H1 (cell line): ENCODE data around the gene H6PD. TPM values are rescaled to one million over a fixed set of nuclear protein-coding genes. Genes with fewer than 3 reads are reported as not detected.

ENCODE experiments used
- CTCF ChIA-PET: fragments of 300-600 bp; sonication (Branson Sonifier 250); formaldehyde crosslinking; loops from one replicate; lab custom pipeline; 2021; ENCODE audit not compliant: partially characterized antibody; lab: Charles Lee
- POLR2A ChIA-PET: fragments of 300-600 bp; sonication (Branson Sonifier 250); formaldehyde crosslinking; loops from one replicate; lab custom pipeline; 2021; ENCODE audit warnings: inconsistent platforms; ENCODE audit not compliant: partially characterized antibody; lab: Charles Lee
- DNase-seq, 2 experiments: peaks; one replicate each; pipeline versions ENCODE4 v3.0.0 to v3.0.0-alpha.2; 2010 to 2022; ENCODE audit warnings: low spot score in 2 of 2, low read depth in 1 of 2, mixed read lengths in 1 of 2
- FAIRE-seq: peaks from 2 replicates; lab custom pipeline; 2011; peaks lifted over from hg19 to GRCh38; lab: Jason Lieb, UNC
- H2AFZ ChIP-seq: 2 replicates; pipeline ENCODE4 v1.8.1; 2012; ENCODE audit warnings: low read length, inconsistent platforms
- H2AK5ac ChIP-seq: 2 replicates; pipeline ENCODE4 v1.6.1; 2013; ENCODE audit warnings: low read depth, low read length
- H2BK120ac ChIP-seq: replicated peaks from 2 replicates; pipeline ENCODE3; 2013; ENCODE audit warnings: low read depth, low read length, inconsistent platforms
- H2BK12ac ChIP-seq: 2 replicates; pipeline ENCODE4 v1.6.1; 2013; ENCODE audit warnings: low read depth, low read length
- H2BK15ac ChIP-seq: 2 replicates; pipeline ENCODE4 v1.6.1; 2013; ENCODE audit warnings: low read length
- H2BK20ac ChIP-seq: 2 replicates; pipeline ENCODE4 v1.6.1; 2013; ENCODE audit warnings: low read length
- H2BK5ac ChIP-seq: 2 replicates; pipeline ENCODE4 v1.6.1; 2013; ENCODE audit warnings: low read depth, low read length
- H3K14ac ChIP-seq: 2 replicates; pipeline ENCODE4 v1.6.1; 2013; ENCODE audit warnings: inconsistent platforms; ENCODE audit not compliant: insufficient read length
- H3K18ac ChIP-seq: 2 replicates; pipeline ENCODE4 v1.6.1; 2013; ENCODE audit warnings: low read length; ENCODE audit errors: extremely low read depth
- H3K23ac ChIP-seq: 2 replicates; pipeline ENCODE4 v1.6.1; 2013; ENCODE audit warnings: inconsistent platforms; ENCODE audit not compliant: insufficient read length
- H3K23me2 ChIP-seq: 2 replicates; pipeline ENCODE4 v1.6.1; 2013; ENCODE audit warnings: low read depth, low read length
- H3K27ac ChIP-seq: 2 replicates; pipeline ENCODE4 v1.6.1; 2011; ENCODE audit warnings: low read depth, low read length, inconsistent platforms
- H3K27me3 ChIP-seq, 4 experiments: replicated peaks in 1 of 4; 1 replicate in 1 of 4; 2 replicates in 3 of 4; pipeline versions ENCODE4 v1.6.1 to v1.8.1; 2011 to 2013; ENCODE audit warnings: low read length in 3 of 4, mild to moderate bottlenecking in 3 of 4, inconsistent platforms in 2 of 4, mixed read lengths in 2 of 4, moderate library complexity in 1 of 4; ENCODE audit not compliant: control insufficient read depth in 3 of 4, insufficient read depth in 3 of 4; ENCODE audit errors: extremely low read depth in 1 of 4
- H3K36me3 ChIP-seq, 4 experiments: 2 replicates each; pipeline versions ENCODE4 v1.6.1 to v1.8.1; 2011 to 2013; ENCODE audit warnings: mild to moderate bottlenecking in 4 of 4, low read length in 3 of 4, moderate library complexity in 2 of 4, control low read depth in 1 of 4, inconsistent platforms in 1 of 4; ENCODE audit not compliant: insufficient read depth in 4 of 4, control insufficient read depth in 2 of 4
- H3K4ac ChIP-seq: replicated peaks from 2 replicates; pipeline ENCODE3; 2013; ENCODE audit warnings: low read length, low read depth, mixed read lengths, inconsistent platforms; ENCODE audit not compliant: insufficient read length
- H3K4me1 ChIP-seq, 4 experiments: replicated peaks in 1 of 4; 1 replicate in 1 of 4; 2 replicates in 3 of 4; pipeline versions ENCODE4 v1.6.1 to v1.8.1; 2011 to 2013; ENCODE audit warnings: low read length in 3 of 4, inconsistent platforms in 2 of 4, mixed read lengths in 1 of 4; ENCODE audit not compliant: insufficient read depth in 4 of 4, control insufficient read depth in 3 of 4
- H3K4me2 ChIP-seq, 2 experiments: 2 replicates each; pipeline versions ENCODE4 v1.6.1 to v1.8.1; 2011 to 2013; ENCODE audit warnings: low read depth in 2 of 2, low read length in 2 of 2, control low read depth in 1 of 2, inconsistent platforms in 1 of 2, mild to moderate bottlenecking in 1 of 2; ENCODE audit not compliant: insufficient read depth in 1 of 2
- H3K4me3 ChIP-seq, 4 experiments: fragments of 200-600, 300-600 bp in 1 of 4; sonication (generic), shearing (Covaris generic), sonication (Bioruptor Twin) in 1 of 4; 2 replicates each; pipeline versions ENCODE4 v1.5.1 to v1.8.1; 2011 to 2016; ENCODE audit warnings: low read length in 4 of 4, low read depth in 3 of 4, control low read depth in 2 of 4, inconsistent platforms in 2 of 4, mild to moderate bottlenecking in 2 of 4, mixed read lengths in 1 of 4, moderate library complexity in 1 of 4; ENCODE audit not compliant: insufficient read depth in 2 of 4; ENCODE audit errors: extremely low read depth in 1 of 4
- H3K56ac ChIP-seq: replicated peaks from 2 replicates; pipeline ENCODE3; 2013; ENCODE audit warnings: low read depth, mild to moderate bottlenecking, mixed read lengths, low read length, inconsistent platforms; ENCODE audit not compliant: insufficient read length
- H3K79me1 ChIP-seq: 2 replicates; pipeline ENCODE4 v1.6.1; 2013; ENCODE audit warnings: low read depth, low read length, control low read depth
- H3K79me2 ChIP-seq, 2 experiments: 2 replicates each; pipeline versions ENCODE4 v1.6.1 to v1.8.1; 2012 to 2013; ENCODE audit warnings: low read length in 2 of 2, mild to moderate bottlenecking in 2 of 2, inconsistent platforms in 1 of 2; ENCODE audit not compliant: insufficient read depth in 2 of 2, control insufficient read depth in 1 of 2
- H3K9ac ChIP-seq, 4 experiments: replicated peaks in 1 of 4; 1 replicate in 1 of 4; 2 replicates in 3 of 4; pipeline versions ENCODE4 v1.6.1 to v1.8.1; 2011 to 2013; ENCODE audit warnings: low read depth in 3 of 4, low read length in 3 of 4, control low read depth in 2 of 4, mild to moderate bottlenecking in 2 of 4, moderate library complexity in 2 of 4, inconsistent platforms in 1 of 4; ENCODE audit errors: extremely low read depth in 1 of 4
- H3K9me3 ChIP-seq, 2 experiments: 2 replicates each; pipeline versions ENCODE4 v1.6.1 to v1.8.1; 2012 to 2013; ENCODE audit warnings: mild to moderate bottlenecking in 2 of 2, moderate library complexity in 2 of 2, control low read depth in 1 of 2, inconsistent platforms in 1 of 2, low read depth in 1 of 2, low read length in 1 of 2, mixed read lengths in 1 of 2; ENCODE audit not compliant: insufficient read depth in 2 of 2
- H4K20me1 ChIP-seq, 2 experiments: replicated peaks in 1 of 2; 2 replicates each; pipeline versions ENCODE3 to v1.8.1; 2011 to 2013; ENCODE audit warnings: inconsistent platforms in 2 of 2, low read length in 2 of 2, mild to moderate bottlenecking in 1 of 2; ENCODE audit not compliant: insufficient read depth in 2 of 2, control insufficient read depth in 1 of 2
- H4K5ac ChIP-seq: 2 replicates; pipeline ENCODE4 v1.6.1; 2013; ENCODE audit warnings: low read length, low read depth, mixed read lengths, inconsistent platforms; ENCODE audit not compliant: insufficient read length
- H4K8ac ChIP-seq: 2 replicates; pipeline ENCODE4 v1.8.0; 2013; ENCODE audit warnings: mild to moderate bottlenecking, moderate library complexity, low read length, inconsistent platforms; ENCODE audit not compliant: insufficient read depth; ENCODE audit errors: extremely low read depth
- H4K91ac ChIP-seq: replicated peaks from 2 replicates; pipeline ENCODE3; 2013; ENCODE audit warnings: low read length, mixed read lengths, inconsistent platforms; ENCODE audit not compliant: insufficient read length
- POLR2A ChIP-seq, 2 experiments: IDR thresholded peaks; 1 replicate in 1 of 2; 2 replicates in 1 of 2; pipeline ENCODE4 v1.6.1; 2011; ENCODE audit warnings: low read depth in 2 of 2, low read length in 2 of 2, mild to moderate bottlenecking in 2 of 2; ENCODE audit errors: control extremely low read depth in 1 of 2
- RAD21 ChIP-seq, 2 experiments: IDR thresholded peaks in 1 of 2; conservative IDR thresholded peaks in 1 of 2; 2 replicates each; pipeline ENCODE4 v1.6.1; 2011; ENCODE audit warnings: low read depth in 2 of 2, low read length in 2 of 2, improper control_type of control experiment in 1 of 2, inconsistent platforms in 1 of 2, mild to moderate bottlenecking in 1 of 2, moderate library complexity in 1 of 2
- RFX5 ChIP-seq: IDR thresholded peaks from 2 replicates; pipeline ENCODE4 v1.6.1; 2011; ENCODE audit warnings: low read depth, low read length, improper control_type of control experiment, borderline replicate concordance
- SRF ChIP-seq: IDR thresholded peaks from 2 replicates; pipeline ENCODE4 v1.6.1; 2011; ENCODE audit warnings: mild to moderate bottlenecking, low read depth, low read length, moderate library complexity
- ZNF274 ChIP-seq: IDR thresholded peaks from 2 replicates; pipeline ENCODE4 v1.7.0; 2012; ENCODE audit warnings: low read length, borderline replicate concordance; ENCODE audit errors: extremely low read depth
- WGBS, 2 experiments: shearing (Covaris generic) in 1 of 2; methylation state at CpG; one replicate each; pipeline versions ENCODE4 v1.1.6 to v1.1.7; 2013 to 2015; ENCODE audit warnings: low lambda C conversion rate in 2 of 2, mixed read lengths in 2 of 2, inconsistent platforms in 1 of 2, low coverage in 1 of 2, missing lambda C conversion rate in 1 of 2; ENCODE audit not compliant: insufficient replicate concordance in 2 of 2, insufficient coverage in 1 of 2, insufficient read length in 1 of 2; ENCODE audit errors: extremely low coverage in 1 of 2, missing lambda C conversion rate in 1 of 2; 5-methylcytosine and 5-hydroxymethylcytosine counted together
- polyA plus RNA-seq, 7 experiments: library from polyadenylated mRNA; depleted of rRNA in 3 of 7; stranded (reverse) in 5 of 7; unstranded in 2 of 7; fragments of >200 nt in 5 of 7; fragments of 200-250 nt in 2 of 7; gene quantifications; 1 replicate in 5 of 7; 2 replicates in 1 of 7; 4 replicates in 1 of 7; pipeline versions ENCODE4 v1.2.1 to v1.2.3, GENCODE V29; 2011 to 2013; ENCODE audit warnings: missing spikeins in 2 of 7, mixed read lengths in 2 of 7
- total RNA-seq: library from RNA; stranded (reverse); fragmentation: NEBNext Ultra II Directional; extraction: Animal tissue kit (Norgen Biotek cat#: 25700); gene quantifications from 2 replicates; pipeline ENCODE4 v1.2.1, GENCODE V29; 2021

The H6PD gene
- total and polyA plus RNA-seq, 2 of the 8 experiments (the other 6 are each of a cell fraction or from before 2014, with no cell fraction given) = 3.6 to 3.8 TPM

- H3K79me2 ChIP-seq = no peaks in the 10 kb centered on the region; a peak in 1 of 4 replicates
- no peak overlapping the region for H3K23ac ChIP-seq
- H3K79me1 ChIP-seq = peaks cover 3% of the 10 kb centered on the region
- H4K5ac ChIP-seq = no peak overlapping the region
- no peak overlapping the region for H4K8ac ChIP-seq
- FAIRE-seq (no peak), DNase-seq (no peak)
- no peak overlapping the region for H3K4ac ChIP-seq
- H3K23me2 ChIP-seq = no peaks in the 10 kb centered on the region
- H3K27ac ChIP-seq = no peak overlapping the region
- no peaks in the 10 kb centered on the region for H3K36me3 ChIP-seq
- POLR2A ChIA-PET = interaction anchor here (1.1 kb wide), 1 partner anchor 13 kb away, joined by 4 read pairs; no protein-coding TSS in a partner anchor
- no peak overlapping the region for H2BK5ac ChIP-seq
- H3K4me2 ChIP-seq = no peak overlapping the region
- H3K18ac ChIP-seq = no peak overlapping the region
- no peak overlapping the region for H3K4me3 ChIP-seq
- WGBS, 2 experiments = 92% methylated on average over 9 of the region's 9 CpGs; no CpG with 5 or more reads in 1 of the 2 experiments
- H4K91ac ChIP-seq = no peak overlapping the region
- H2BK12ac ChIP-seq = no peak overlapping the region
- H3K14ac ChIP-seq = no peak overlapping the region
- H3K4me1 ChIP-seq = no peaks in the 10 kb centered on the region; a peak in 1 of 7 replicates
- H4K20me1 ChIP-seq = peaks cover 0 to 9% of the 10 kb centered on the region in 2 experiments
- TF ChIP-seq SRF = no peak
- TF ChIP-seq ZNF274 = no peak
- no peak for TF ChIP-seq POLR2A (IDR thresholded peaks at IDR 0.05; ENCODE audit: control extremely low read depth in 1 of 2, low read depth in 2 of 2, low read length in 2 of 2)
- no peak for TF ChIP-seq RAD21 (IDR thresholded peaks at IDR 0.05 in 1 of 2, conservative IDR thresholded peaks at IDR 0.05 in 1 of 2; ENCODE audit: low read depth in 2 of 2, low read length in 2 of 2)
- TF ChIP-seq RFX5 = no peak
- TF ChIP-seq, all 59 proteins: peak for 0
- Histone ChIP-seq H2BK20ac (no peak overlapping the region), H2AFZ (no peak overlapping the region), H3K9ac (no peak overlapping the region), H3K27me3 (no peaks in the 10 kb centered on the region), H2BK120ac (no peak overlapping the region), H3K9me3 (no peaks in the 10 kb centered on the region), H2AK5ac (no peak overlapping the region), H2BK15ac (no peak overlapping the region), H3K56ac (no peak overlapping the region)
- CTCF ChIA-PET = interaction anchor here (1.0 to 3.4 kb wide), 6 partner anchors 10 to 187 kb away, joined by 3 to 13 read pairs (median 4); no protein-coding TSS in a partner anchor
Measured at GRCh38 chr1:9308236-9308785, 73.7 kb downstream of the H6PD start.
